Calu3 (cell line): ENCODE results near the gene AGT. TPM values are rescaled to one million over a fixed set of nuclear protein-coding genes. Genes with fewer than 3 reads are reported as not detected.

Experiments
- BruUV-seq: library from RNA; stranded (reverse); fragments of 400-500 nt; replicated peaks from 2 replicates; lab custom pipeline; 2021; lab: Mats Ljungman, UMichigan
- CTCF ChIA-PET: fragments of 300-600 bp; sonication (Branson Sonifier 250); formaldehyde crosslinking; loops from one replicate; lab custom pipeline; 2022; ENCODE audit warnings: antibody characterized with exemption; lab: Charles Lee
- DNase-seq: peaks from one replicate; pipeline ENCODE4 v3.0.0; 2022
- H3K27ac Mint-ChIP-seq: one replicate; pipeline ENCODE4 v1.8.0; 2022; ENCODE audit warnings: mixed read lengths; ENCODE audit not compliant: unreplicated experiment
- H3K27me3 Mint-ChIP-seq: one replicate; pipeline ENCODE4 v1.8.0; 2022; ENCODE audit warnings: mixed read lengths; ENCODE audit not compliant: unreplicated experiment
- H3K36me3 Mint-ChIP-seq: one replicate; pipeline ENCODE4 v1.8.0; 2022; ENCODE audit warnings: mild to moderate bottlenecking, moderate library complexity, mixed read lengths; ENCODE audit not compliant: insufficient read depth, unreplicated experiment
- H3K4me1 Mint-ChIP-seq: one replicate; pipeline ENCODE4 v1.8.0; 2022; ENCODE audit warnings: mild to moderate bottlenecking, low read depth, mixed read lengths; ENCODE audit not compliant: unreplicated experiment
- H3K4me3 Mint-ChIP-seq: one replicate; pipeline ENCODE4 v1.8.0; 2022; ENCODE audit warnings: mild to moderate bottlenecking, low read depth, moderate library complexity, mixed read lengths; ENCODE audit not compliant: unreplicated experiment
- H3K9me3 Mint-ChIP-seq: one replicate; pipeline ENCODE4 v1.8.0; 2022; ENCODE audit warnings: low read depth, mixed read lengths; ENCODE audit not compliant: unreplicated experiment
- CTCF ChIP-seq: fragments of 200-600 bp; IDR thresholded peaks from one replicate; pipeline ENCODE4 v1.8.0; 2022; ENCODE audit warnings: antibody characterized with exemption; ENCODE audit not compliant: unreplicated experiment
- intact Hi-C: fragments of 100-400 bp; cut with micrococcal nuclease; formaldehyde crosslinking; loops from one replicate; pipeline ENCODE4 v1.10.0; 2022; ENCODE audit not compliant: unreplicated experiment
- total RNA-seq: library from RNA; stranded (reverse); gene quantifications from 2 replicates; pipeline ENCODE4 v1.2.3, GENCODE V29; 2022

AGT gene
- total RNA-seq, 1 experiment from 2014 or later, result 27.5 TPM

GRCh38 chr1:230706020-230706699 lies 7.8 kb downstream of the AGT start:
- Mint-ChIP-seq H3K4me3 (no peak overlapping the region), H3K4me1 (peaks cover 28% of the 10 kb centered on the region), H3K27ac (no peak overlapping the region), H3K9me3 (no peaks in the 10 kb centered on the region), H3K36me3 (peaks cover 7% of the 10 kb centered on the region), H3K27me3 (no peaks in the 10 kb centered on the region)
- CTCF ChIA-PET, result no interaction called here
- TF ChIP-seq CTCF, result no peak
- DNase-seq, result no peak
- no TSS peak for BruUV-seq
- intact Hi-C loops, result no loop called here

DNA sequence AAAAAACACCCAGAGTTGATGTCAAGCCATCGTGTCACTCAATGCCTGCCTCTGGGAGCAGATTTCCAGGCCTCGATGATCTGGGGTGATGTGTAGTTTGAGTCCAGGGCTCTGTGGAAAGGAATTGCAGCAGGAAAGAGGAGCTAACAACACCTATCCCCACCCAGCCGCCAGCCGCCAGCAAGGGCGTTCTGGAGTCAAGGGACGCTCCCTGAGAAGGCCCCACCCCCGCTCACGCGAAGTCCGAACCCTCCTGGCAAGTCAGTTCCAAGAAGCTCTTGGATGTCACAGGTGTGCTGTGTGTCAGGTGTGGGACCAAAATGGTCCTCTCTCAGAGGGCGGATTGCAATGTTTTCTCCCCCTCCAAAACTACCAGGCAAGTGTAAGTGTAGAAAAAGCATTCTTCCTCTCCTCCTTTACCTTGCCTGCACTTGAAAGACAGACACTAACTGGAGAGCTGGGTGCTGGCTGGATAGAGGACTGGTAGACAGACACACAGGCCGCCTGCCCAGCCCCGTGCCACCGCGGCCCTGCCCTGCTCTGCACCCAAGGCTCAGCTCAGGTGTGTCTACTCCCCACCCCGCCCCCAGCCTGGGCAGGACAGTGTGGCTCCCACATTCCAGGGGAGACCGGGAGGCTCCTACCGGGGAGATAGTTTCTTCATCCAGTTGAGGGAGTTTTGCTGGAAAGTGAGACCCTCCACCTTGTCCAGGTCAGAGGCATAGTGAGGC lies 8.5 kb downstream of the AGT start:
- no peak for TF ChIP-seq CTCF
- H3K4me3 Mint-ChIP-seq, result no peak overlapping the region
- CTCF ChIA-PET, result no interaction called here
- intact Hi-C loops, result no loop called here
- H3K27ac Mint-ChIP-seq, result no peak overlapping the region
- DNase-seq, result no peak
- H3K36me3 Mint-ChIP-seq, result peaks cover 7% of the 10 kb centered on the region
- H3K27me3 Mint-ChIP-seq, result no peaks in the 10 kb centered on the region
- H3K9me3 Mint-ChIP-seq, result no peaks in the 10 kb centered on the region
- BruUV-seq, result no TSS peak
- peaks cover 28% of the 10 kb centered on the region for H3K4me1 Mint-ChIP-seq

- TF ChIP-seq CTCF, result no peak
- CTCF ChIA-PET, result no interaction called here
- Mint-ChIP-seq H3K9me3 (no peaks in the 10 kb centered on the region), H3K4me3 (no peak overlapping the region), H3K27ac (no peak overlapping the region), H3K4me1 (peaks cover 28% of the 10 kb centered on the region), H3K36me3 (peaks cover 7% of the 10 kb centered on the region), H3K27me3 (no peaks in the 10 kb centered on the region)
- intact Hi-C loops, result no loop called here
- no peak for DNase-seq
- BruUV-seq, result no TSS peak
Observed at GRCh38 chr1:230704830-230705229, 9.1 kb downstream of the AGT start.

DNA sequence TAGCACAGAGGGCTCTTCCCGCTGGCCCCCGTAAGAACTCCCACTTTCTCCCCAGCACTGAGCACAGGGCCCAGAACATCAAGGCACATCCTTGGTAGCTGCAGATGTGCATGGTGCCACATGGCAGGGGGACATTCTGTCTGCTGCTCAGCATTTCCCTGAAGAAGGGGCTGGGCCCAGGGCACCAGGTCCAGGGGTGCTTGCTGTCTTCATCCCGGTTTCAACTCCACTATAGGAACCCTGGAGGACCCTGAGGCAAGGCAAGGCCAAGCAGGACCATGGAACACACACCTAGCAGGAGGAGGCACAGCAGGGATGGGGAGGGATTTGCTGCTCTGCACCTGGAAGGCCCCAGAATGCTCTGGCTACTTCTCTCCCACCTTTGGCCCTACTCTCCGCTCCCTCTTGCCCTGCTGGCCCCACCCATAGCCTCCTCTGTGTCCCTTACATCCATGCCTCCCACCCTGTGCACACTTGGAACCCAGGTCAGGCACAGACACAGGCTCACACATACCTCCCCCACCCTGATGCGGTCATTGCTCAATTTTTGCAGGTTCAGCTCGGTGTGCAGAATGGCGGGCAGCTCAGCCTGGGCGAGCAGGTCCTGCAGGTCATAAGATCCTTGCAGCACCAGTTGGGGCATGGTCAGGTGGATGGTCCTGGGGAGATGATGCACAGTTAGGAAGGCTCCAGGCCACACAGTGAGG lies 10.1 kb downstream of the AGT start:
- Mint-ChIP-seq H3K9me3 (no peaks in the 10 kb centered on the region), H3K36me3 (peaks cover 5% of the 10 kb centered on the region), H3K4me1 (peaks cover 23% of the 10 kb centered on the region), H3K27me3 (no peaks in the 10 kb centered on the region), H3K27ac (no peak overlapping the region), H3K4me3 (no peak overlapping the region)
- no TSS peak for BruUV-seq
- intact Hi-C loops, result no loop called here
- CTCF ChIA-PET, result no interaction called here
- no peak for TF ChIP-seq CTCF
- DNase-seq, result no peak
